SKM-1 (cell line): Measurements from ENCODE around the gene TM4SF18.
A peak's percentile ranks its signal among the peaks of the same experiment; 100 is the strongest.
"Not testable (repeated sequence)": the region's sequence is repeated elsewhere in the genome, so short reads cannot be mapped to it uniquely, and the experiment has no call there.

Source experiments
- DNase-seq: peaks from one replicate; lab custom pipeline; 2025; ENCODE audit not compliant: unreplicated experiment; lab: John Stamatoyannopoulos, UW

Gene TM4SF18, protein sequence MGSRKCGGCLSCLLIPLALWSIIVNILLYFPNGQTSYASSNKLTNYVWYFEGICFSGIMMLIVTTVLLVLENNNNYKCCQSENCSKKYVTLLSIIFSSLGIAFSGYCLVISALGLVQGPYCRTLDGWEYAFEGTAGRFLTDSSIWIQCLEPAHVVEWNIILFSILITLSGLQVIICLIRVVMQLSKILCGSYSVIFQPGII

DNA sequence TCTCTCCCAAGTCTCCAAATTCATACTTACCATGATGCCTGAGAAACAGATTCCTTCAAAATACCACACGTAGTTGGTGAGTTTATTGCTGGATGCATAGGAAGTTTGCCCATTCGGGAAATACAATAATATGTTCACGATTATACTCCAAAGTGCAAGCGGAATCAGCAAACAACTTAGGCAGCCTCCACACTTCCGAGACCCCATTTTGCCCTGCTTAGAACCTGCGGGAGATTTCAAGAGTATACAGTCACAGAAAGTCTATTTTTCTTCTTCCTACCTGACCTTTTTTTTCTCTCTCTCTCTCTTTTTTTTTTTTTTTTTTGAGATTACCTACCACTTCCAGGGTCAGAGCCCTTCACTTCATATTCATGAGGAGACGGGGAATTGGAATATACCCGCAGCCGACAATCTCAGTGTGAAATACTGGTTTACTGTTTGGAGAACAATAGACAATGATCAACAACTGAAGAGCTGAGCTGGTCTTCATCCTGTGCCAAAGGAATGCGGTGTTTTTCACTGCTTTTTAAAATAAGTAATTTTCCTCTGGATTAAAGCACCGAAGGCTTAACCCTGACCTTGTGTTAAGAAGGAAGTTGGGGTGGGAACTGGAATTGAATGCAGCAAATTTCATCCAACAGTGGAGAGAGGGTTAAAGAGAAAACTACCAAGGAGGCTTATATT lies at the start of gene TM4SF18:
Gene TM4SF18, minus strand, starts transcription at position 461 of the 684 bp plus-strand sequence. Its CDS starts 254 bp downstream, at position 207.
- DNase-seq: no peak

DNA sequence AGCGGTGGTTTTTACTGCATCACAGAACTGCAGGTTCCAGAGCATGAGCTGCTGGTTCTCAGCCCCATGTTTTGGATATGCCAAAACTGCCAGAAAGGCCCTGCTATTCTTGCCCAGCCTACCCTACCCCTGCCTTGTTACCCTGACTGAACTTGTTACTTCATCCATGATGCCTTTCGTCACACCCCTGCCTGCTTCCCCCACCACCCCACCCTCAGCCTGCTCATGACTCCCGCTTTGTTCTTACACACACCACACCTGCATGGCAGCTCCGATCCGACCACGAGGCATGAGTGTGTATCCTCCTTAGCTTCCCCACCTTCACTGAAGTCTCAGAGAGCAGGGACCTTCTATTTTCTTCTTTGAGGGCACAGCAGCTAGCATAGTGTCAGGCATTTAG lies 49.1 kb upstream of the TM4SF18 start:
- DNase-seq: no peak

DNA sequence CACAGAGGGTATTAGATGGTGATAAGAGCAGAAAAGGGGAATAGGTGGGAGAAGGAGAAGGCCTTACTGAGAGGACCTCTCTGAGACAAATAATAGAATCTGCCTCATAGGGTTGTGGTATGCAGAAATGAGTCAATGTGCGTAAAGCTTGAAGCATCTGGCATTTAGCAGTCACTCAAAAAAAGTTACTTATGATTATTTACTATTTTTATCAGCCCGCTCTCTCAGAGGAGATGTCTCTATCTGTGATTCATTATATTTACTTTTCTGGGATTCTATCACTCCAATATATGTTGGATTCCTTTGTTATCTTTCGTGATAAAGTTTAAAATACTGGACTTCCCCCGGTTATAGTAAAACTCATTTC lies 48.6 kb upstream of the TM4SF18 start:
- no peak for DNase-seq

DNA sequence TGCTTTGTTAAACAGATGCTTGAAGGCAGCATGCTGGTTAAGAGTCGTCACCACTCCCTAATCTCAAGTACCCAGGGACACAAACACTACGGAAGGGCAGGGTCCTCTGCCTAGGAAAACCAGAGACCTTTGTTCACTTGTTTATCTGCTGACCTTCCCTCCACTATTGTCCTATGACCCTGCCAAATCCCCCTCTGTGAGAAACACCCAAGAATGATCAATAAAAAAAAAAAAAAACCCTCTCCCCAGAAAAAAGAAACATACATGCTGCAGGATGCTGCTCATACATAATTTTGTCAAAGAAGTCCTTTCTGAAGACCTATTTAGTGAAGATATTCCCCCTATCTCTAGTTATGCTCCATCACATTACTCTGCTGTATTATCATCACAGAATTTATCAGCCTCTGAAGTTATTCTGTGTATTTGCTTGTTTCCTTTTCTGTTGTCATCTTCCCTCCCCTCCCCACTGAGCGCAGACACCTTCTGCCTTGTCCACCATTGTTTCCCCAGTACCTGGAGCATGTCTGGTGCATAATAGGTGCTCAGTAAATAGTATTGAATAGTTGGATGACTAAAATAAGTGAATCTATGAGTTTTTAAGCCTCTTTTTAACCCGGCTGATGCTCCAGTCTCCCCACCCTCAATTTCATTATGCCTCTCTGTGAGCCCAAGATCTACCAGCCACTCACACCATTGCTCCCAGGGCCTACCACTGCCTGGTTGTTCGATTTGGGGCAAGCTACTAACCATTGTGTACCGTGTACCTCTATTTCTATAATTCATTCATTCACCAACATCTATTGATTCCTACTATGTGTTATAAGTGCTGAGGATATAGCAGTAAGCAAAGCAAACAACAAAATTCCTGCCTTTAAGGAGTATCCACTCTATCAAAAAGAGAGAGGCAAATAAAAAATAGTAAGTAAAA lies 48.0 kb upstream of the TM4SF18 start:
- no peak for DNase-seq

DNA sequence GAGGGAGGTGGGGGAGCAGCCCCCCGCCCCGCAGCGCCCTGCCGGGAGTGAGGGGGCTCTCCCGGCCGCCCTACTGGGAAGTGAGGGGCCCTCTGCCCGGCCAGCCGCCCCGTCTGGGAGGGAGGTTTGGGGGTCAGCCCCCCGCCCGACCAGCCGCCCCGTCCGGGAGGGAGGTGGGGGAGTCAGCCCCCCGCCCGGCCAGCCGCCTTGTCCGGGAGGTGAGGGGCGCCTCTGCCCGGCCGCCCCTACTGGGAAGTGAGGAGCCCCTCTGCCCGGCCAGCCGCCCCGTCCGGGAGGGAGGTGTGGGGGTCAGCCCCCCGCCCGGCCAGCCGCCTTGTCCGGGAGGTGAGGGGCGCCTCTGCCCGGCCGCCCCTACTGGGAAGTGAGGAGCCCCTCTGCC lies 46.8 kb upstream of the TM4SF18 start:
- not testable (repeated sequence) for DNase-seq

DNA sequence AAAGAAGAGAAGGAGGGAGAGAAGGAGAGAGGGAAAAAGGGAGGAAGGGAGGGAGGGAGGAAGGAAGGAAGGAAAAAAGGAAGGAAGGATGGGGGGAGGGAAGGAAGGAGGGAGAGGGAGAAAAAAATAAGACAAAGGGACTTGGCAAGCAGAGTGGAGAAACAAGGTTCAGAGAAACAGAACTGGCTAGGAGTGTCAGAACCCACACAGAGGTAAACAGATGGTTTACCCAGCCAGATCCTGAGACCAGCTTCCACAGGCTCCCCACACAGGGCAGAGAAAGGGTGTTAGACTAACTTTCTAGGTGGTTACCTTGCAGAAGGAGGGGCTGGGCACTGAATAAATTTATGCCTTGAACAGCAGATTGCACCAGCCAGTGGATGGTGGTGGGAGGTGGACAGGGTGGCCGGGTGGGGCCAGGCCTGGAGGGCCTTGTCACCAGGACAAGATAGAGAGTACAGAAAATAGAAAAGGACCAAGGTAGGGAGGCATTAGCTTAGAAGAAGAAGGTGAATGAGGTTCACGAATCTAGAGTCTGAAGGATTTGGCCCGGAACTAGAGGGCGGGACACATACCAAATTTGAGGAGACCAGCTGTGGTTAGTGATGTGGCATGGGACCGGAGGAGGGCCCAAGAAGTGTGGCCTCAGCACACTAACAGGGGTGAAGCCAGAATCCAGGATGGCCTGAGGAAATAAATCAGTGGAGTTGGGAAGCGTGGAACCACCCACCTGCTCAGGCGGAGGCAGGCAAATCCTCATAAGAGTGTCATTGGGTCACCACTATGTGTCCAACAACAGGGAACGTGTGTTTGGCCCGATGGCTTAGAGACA lies 45.3 kb upstream of the TM4SF18 start:
- DNase-seq: no peak

DNA sequence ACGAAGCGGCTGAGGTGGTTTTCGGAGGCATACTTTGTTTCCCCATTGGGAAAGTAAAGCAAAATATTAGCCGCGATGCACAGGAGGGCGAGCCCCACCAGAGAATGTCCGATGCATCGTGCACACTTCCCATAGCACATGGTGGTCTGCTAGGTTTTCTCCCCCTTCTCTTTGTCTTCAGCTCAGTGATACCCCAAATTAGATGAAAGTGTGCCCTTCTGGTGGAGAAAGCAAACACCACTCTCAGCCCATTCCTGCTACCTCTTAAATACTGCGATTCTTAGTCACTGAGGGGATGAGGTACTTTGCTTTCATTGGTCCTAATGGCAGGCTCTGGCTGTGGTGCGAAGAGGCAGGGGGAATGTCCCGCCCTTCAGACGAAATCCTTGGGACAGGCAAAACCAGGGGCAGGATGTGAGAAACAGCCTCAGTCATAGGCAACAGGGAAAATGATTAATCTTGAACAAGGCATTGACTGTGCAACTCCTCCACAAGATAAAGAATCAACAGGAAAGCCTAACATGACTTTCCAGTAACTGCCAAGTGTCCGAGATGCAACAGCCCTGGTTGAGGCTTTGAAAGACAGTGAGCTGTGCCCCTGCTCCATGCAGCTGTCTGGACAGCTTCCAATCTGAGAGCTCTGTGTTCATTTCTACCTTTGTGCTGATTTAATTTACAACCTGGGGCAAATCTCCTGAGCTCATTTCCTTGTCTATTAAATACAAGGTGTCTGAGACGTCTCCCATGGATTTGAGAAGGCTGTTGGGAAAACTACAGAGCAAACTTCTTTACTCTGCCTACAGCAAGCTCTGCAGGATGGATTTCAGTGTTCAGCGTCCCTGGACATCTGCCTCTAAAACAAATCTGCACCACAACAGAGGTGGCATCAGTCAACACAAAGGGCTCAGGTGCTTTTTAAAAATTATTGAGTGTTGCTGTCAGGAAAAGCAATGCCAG lies 44.2 kb upstream of the TM4SF18 start, which contains the start of gene TM4SF1:
Gene TM4SF1, minus strand, starts transcription at position 242 of the 957 bp plus-strand sequence. Its CDS starts 102 bp downstream, at position 140.
- no peak for DNase-seq

DNA sequence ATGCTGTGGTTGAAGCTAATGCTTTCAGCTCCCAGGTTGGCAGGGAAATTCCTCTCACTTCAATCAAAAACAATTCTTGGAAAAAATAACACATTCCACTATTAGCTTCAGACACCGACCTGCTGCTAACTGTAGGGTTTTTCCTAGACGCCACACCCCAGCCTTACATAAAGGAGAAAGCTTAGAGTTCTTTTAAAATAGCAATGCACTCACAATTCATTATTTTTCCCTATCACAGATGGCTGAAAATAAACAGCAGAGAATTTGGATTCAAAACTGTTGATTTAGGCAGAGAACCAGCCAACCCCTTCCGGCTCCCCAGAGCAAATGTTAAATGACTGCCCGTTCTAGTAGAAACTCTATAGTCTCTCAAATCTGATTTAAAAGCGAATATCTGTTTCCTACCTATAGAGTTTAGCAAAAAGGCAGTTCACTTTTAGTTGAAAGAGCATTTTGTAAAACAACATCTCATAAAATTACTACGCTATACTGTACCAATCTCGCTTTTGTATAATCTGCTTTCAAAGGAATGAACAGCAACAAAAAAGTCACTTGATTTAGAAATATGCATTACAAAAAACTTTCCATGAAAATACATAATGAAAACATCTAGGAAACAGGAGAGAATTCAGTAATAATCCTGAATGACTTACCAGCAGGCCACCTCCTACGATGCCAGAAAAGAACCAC lies 43.4 kb upstream of the TM4SF18 start:
- DNase-seq: no peak

DNA sequence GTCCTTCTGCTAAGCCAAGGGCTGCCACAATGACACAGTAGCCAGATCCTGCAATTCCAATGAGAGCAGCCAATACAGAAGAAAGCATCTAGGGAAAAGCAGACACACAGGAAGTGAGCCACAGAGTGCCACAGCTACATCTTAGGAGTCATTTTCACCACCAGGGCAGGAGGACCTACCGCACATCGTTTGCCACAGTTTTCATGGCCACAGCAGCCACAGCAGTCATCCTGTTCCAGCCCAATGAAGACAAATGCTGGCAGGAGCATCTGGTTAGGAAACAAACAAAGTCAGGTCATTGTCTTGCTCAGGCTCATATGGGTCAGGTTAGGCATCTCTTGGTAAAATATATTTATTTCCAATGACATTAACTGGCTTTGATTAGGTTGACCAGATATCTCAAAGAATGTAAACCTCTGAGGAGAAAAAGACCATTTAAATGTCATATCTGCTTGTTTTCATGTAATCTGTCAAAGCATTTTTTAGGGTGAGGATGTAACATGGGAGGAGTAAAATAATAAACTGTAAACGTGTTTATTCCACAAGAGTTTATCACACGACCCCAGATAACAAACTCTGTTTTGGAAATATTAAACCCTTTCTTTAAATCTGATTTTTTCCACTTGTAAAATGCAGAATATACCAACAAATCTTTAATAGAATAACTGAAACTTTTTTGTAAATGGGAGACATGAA lies 42.2 kb upstream of the TM4SF18 start:
- DNase-seq: no peak

DNA sequence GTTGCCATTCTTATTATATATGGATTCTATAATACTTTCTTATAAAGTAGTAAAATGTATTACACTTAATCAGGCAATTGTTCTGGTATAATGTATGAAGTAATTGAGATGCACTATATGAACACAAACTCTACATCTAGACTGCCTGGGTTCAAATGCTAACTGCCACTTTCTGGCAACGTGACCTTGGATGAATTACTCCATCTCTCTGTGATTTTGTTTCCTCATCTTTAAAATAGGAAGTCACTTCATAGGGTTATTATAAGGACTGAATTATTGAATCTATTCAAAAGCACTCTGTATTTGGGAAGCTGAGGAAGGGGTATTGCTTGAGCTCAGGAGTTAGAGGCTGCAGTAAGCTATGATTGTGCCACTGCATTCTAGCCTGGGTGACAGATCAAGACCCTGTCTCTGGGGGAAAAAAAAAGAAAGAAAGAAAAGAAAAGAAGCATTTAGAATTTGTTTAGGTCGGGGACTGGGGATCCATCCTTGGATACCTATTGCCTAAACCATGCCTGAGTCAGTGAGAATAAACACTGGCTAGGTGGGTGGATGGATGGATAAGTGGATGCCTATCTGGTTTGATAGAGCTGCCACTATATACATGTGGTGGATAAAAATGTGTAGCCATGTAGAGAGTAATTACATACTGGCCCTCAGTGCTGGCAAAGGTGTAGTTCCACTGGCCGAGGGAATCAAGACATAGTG lies 41.5 kb upstream of the TM4SF18 start:
- peak; percentile 18 for DNase-seq

DNA sequence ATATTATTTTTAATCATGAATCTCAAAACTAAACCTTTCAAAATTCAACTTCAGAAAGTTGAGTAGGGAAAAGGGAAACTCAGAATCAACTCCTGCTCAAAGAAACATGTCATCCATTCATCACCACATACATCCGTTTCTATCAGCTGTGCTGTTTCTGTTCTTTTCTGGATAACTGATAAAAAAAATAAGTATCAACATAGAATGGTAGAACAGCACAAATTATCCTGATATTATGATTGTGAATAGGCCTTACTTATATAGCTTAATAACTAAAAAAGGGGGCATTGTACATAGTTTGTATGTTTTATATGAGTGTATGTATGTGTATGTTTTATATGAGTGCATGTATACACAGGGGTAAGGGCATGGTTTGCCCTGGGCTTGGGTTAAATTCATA lies 41.0 kb upstream of the TM4SF18 start:
- DNase-seq: no peak

DNA sequence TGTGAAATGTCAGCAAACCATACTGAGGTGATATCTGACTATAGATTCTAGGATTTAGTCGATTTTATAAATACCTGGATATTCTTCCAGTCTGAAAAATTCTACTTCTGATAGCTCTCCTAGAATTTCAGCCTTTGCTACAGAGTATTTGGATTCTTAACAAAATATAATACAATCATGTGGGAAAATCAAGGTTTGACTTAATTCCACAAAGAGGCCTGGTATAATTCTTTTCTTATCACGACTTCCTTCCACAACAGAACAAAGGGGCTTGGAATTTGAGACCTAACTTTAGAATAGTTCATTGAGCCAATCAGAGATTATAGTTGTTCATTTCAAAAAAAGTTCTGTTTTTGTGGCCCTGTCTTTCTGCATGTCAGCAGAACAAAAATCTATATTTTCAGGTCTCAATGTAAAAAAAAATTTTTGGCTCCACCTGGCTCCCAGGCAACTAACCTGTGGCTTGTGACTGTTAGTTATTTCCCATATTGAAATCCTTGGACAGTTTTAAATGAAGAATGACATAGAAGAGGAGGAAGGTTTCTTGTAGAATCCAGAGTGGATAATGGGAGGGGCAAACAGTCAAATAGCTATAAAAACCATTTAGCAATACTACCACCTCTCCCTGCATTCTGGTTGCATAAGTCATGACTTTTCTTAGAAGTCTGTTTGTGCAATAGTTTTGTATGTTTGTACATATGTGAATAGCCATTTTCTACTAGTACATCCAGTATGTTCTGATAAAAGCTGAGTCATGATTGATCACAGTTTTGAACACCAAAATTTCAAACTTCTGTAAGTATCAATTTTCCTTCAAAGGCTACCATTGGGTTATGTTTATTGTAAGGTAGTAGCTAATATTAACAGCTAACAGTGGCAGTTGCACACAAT lies 40.0 kb upstream of the TM4SF18 start:
- DNase-seq: peak; percentile 52

DNA sequence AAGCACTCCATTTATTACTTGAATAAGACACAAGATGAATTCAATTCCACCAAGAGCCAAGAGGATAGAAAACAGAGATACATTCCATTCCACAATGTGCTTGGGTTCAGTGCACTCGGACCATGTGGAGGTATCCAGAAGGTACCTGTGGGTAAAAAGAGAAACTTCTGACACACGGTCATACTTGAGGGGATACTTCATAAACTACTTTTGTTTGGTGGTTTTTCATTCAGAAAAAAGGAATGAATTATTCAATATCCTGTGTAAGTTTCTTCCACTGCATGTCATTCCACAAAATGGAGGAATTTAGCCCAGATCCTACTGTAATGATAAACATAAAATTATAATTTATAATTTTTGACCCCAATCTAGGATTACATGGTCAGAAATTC lies 38.3 kb upstream of the TM4SF18 start:
- no peak for DNase-seq

DNA sequence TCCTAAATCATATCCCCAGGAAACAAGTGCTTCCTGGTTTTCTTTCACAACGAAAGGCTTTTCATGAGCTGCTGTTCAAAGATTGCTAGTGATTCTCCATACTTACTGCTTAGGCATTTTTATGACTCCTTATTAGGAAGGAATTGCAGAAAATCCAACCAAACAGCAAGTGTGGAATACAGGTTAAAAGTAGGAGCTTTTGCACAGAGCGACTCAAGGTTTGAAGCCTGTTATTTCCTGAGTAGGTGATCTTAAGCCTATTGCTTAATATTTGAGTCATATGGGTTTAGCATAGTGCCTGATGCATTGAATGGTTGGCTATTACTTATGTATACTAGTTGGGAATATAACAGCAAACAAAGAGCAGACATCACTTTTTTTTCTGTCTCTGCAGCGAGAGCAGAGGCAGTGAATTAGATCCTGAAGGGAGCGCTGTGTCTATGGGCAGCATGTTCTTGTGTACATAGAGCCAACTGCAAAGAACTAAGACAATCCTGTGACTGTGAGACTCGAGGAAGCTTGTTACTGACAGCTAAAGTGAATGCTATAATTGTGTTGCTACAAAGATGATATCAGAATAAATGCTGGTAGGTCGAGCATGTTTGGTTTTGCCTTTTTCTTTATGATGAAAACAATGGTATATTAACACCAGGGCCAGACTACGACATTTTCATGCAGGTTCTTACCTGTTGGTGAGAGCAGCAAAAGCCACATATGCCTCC lies 37.7 kb upstream of the TM4SF18 start:
- no peak for DNase-seq

DNA sequence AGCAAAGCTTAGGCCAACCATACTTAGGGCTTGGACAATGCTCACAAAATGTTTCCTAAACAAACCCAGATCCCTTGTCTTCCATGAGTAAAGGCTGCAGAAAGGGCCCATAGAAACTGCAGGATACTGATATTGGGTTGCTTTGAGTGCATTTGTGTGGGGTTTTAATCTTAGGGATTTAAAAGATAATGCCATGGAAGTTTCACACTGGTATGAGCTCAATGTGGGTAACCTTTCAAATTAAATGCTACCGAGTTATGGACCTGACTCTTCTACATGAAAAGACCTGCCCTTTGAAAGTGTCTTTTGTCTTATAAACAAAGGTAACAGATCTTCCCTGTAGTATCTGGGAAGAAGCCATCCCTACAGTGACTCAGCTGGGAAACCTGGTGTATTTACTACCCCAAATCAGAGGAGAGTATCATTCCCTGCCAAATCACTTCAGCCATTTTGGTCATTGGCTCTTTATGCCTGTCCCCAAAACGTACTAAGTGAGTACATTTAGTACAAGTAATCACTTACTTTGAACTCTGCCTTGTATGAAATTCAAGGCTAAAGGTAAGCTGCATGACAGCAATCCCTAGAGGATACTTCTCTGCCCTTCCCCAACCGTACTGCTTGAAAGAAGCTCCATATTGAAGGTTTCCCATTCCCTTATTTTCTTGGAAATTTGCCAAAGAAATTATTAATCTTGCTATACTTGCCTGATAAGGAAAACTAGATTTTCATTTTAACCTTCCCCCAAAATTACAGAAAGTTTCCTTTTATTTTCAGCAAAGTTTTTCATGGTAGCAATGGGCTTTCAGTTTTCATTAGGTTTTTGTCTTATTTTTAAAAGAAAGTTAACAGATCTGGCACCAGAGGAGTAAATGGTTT lies 36.8 kb upstream of the TM4SF18 start:
- DNase-seq: no peak
